AG04450 (cell line): ENCODE results near the gene SLC9A1. TPM values are rescaled to one million over a fixed set of nuclear protein-coding genes. Genes with fewer than 3 reads are reported as not detected.

ENCODE experiments used
- CTCF ChIA-PET: fragments of 300-600, 350-600 bp; formaldehyde crosslinking; extraction: SDS; loops from one replicate; lab custom pipeline; 2022; ENCODE audit warnings: antibody characterized with exemption, inconsistent platforms; lab: Charles Lee
- POLR2A ChIA-PET: fragments of 350-600 bp; formaldehyde crosslinking; extraction: SDS; loops from one replicate; lab custom pipeline; 2021; ENCODE audit warnings: antibody characterized with exemption, inconsistent platforms; lab: Yijun Ruan, JAX
- DNase-seq: peaks from one replicate; pipeline ENCODE4 v3.0.0-alpha.2; 2011; ENCODE audit warnings: low read depth, low spot score
- H3K27ac ChIP-seq: one replicate; pipeline ENCODE4 v1.5.1; 2012; ENCODE audit warnings: low read depth, low read length, control low read depth
- H3K27me3 ChIP-seq: one replicate; pipeline ENCODE4 v1.6.0; 2012; ENCODE audit warnings: low read length; ENCODE audit not compliant: control insufficient read depth, insufficient read depth
- H3K4me3 ChIP-seq: 2 replicates; pipeline ENCODE4 v1.5.1; 2011; ENCODE audit warnings: mild to moderate bottlenecking, low read depth, low read length, control low read depth
- H3K9me3 ChIP-seq: 2 replicates; pipeline ENCODE4 v1.5.1; 2012; ENCODE audit warnings: low read length; ENCODE audit not compliant: control insufficient read depth, insufficient read depth
- polyA plus RNA-seq: library from polyadenylated mRNA; depleted of rRNA; stranded (reverse); fragments of >200 nt; gene quantifications from 2 replicates; pipeline ENCODE4 v1.2.3, GENCODE V29; 2011
- TF ChIP-seq, protein P1 (sequence below): IDR thresholded peaks from 2 replicates; pipeline ENCODE4 v1.5.1; 2011; ENCODE audit warnings: low read depth, low read length, control low read depth, inconsistent platforms

The SLC9A1 gene
- polyA plus RNA-seq, 1 experiment = 10.8 TPM

DNA sequence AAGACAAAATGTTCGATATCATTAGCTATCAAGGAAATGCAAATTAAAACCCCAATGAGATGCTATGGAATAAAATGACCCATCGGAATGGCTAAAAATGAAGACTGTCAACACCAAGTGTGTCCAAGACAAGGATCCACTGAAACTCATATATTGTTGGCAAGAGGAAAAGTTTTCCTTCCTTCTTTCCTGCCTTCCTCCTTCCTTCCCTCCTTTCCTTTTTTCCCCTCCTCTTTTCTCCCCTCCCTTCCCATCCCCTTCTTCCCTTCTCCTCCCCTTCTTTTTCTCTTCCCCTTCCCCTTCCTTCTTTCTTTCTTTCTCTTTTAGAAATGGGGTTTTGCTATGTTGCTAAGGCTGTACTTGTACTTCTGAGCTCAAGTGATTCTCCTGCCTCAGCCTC, 78.1 kb downstream of the SLC9A1 start:
- ChIA-PET POLR2A (interaction anchor here (0.6 kb wide), 1 partner anchor 10 kb away, joined by 3 read pairs; no protein-coding TSS in a partner anchor), CTCF (interaction anchor here (0.7 to 2.2 kb wide), 2 partner anchors 33 to 182 kb away, joined by 5 to 7 read pairs; no protein-coding TSS in a partner anchor)
- Histone ChIP-seq H3K9me3 (no peaks in the 10 kb centered on the region), H3K27ac (no peak overlapping the region), H3K4me3 (no peak overlapping the region), H3K27me3 (peaks cover 8% of the 10 kb centered on the region)
- DNase-seq = no peak
- TF ChIP-seq, protein P1, sequence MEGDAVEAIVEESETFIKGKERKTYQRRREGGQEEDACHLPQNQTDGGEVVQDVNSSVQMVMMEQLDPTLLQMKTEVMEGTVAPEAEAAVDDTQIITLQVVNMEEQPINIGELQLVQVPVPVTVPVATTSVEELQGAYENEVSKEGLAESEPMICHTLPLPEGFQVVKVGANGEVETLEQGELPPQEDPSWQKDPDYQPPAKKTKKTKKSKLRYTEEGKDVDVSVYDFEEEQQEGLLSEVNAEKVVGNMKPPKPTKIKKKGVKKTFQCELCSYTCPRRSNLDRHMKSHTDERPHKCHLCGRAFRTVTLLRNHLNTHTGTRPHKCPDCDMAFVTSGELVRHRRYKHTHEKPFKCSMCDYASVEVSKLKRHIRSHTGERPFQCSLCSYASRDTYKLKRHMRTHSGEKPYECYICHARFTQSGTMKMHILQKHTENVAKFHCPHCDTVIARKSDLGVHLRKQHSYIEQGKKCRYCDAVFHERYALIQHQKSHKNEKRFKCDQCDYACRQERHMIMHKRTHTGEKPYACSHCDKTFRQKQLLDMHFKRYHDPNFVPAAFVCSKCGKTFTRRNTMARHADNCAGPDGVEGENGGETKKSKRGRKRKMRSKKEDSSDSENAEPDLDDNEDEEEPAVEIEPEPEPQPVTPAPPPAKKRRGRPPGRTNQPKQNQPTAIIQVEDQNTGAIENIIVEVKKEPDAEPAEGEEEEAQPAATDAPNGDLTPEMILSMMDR = no peak

DNA sequence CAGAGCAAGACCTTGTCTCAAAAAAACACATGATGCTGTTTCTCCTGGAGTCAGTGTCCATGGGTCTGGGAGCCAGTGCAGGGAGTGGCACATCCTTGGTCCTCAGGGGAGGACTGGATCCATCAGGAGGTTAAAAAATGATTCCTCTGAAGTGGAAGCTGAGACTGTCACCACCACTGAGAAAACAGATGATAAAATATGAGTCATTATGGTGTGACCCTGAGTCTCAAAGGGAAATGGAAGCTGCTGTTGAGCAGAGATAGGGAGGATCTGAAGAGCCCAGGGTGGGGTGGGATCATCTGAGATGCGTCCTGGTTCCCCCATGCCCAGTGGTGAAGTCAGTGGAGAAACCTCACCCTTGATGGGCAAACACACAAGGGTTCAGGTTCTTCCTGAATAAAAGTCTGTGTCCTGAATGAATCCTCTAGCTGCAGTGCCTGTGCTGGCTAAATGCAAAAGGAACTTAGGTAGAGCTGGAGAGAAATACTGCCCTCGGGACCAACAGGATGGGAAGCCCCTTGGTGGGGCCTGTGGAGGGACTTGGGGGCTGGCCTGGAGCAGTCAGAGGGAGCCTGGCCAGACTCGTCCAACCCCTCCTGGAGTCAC, 80.6 kb downstream of the SLC9A1 start:
- Histone ChIP-seq H3K27me3 (peaks cover 12% of the 10 kb centered on the region), H3K27ac (no peak overlapping the region), H3K9me3 (no peaks in the 10 kb centered on the region), H3K4me3 (no peak overlapping the region)
- ChIA-PET POLR2A (no interaction called here), CTCF (no interaction called here)
- no peak for DNase-seq
- TF ChIP-seq, protein P1 = no peak

DNA sequence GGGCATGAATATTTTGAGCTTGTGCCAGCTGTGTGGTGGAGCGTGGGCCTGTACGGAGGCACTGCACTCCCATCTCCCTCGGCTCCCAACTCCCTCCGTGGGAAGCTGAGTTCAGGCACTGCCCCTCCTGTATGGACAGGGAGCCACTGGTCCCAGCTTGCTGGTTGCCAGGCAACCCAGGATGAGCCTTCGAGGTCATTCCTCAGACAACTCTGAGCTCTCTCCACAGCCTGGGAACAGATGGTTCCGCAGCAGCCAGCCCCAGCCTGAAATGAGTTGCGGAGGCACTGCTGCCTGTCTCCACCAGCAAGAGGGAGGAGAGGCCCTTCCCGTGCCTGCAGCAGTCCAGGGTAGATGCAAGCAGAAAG, 83.9 kb downstream of the SLC9A1 start:
- DNase-seq = no peak
- Histone ChIP-seq H3K4me3 (no peak overlapping the region), H3K27ac (no peak overlapping the region), H3K9me3 (no peaks in the 10 kb centered on the region; the same call in 1 of the 2 replicates), H3K27me3 (peaks cover 18% of the 10 kb centered on the region)
- POLR2A ChIA-PET = interaction anchor here (0.5 kb wide), 1 partner anchor 294 kb away, joined by 3 read pairs; no protein-coding TSS in a partner anchor
- CTCF ChIA-PET = interaction anchor here (0.9 to 2.4 kb wide), 5 partner anchors 25 to 39 kb away, joined by 3 to 16 read pairs (median 4); no protein-coding TSS in a partner anchor
- TF ChIP-seq, protein P1 = no peak

DNA sequence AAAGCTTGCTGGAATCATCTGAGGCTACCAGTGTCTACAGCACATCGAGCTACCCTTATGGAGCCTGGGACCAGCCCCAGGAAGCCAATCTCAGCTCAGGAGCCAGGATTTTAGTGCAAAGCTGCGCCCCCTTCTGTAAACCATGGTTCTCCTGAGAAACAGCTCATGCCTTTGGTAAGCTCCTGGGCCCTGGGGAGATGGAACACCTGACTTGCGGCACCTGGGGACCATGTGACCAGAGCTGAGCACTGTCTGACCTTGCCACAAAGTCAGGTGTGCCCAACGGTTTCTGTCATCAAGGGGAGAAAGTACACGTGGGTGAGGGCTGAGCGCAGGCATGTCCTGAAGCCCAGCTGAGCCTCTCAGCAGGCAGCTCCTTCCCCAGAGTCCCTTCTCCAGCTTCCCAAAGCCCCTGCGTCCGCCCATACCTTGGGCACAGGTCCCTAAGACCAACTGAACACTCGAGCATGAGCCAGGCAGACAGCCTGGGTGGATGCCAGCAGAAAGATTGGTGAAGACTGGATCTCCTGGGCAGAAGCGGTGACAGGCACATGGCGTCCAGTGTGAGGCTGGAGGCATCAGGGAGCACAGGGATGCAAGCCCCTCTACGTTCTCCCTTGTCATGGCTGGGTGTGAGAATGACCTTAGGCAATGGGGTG, 84.4 kb downstream of the SLC9A1 start:
- POLR2A ChIA-PET = no interaction called here
- H3K27ac ChIP-seq = no peak overlapping the region

More for the DNA sequence above, 84.4 kb downstream of the SLC9A1 start:
- TF ChIP-seq, protein P1 = no peak
- CTCF ChIA-PET = interaction anchor here (0.9 to 2.4 kb wide), 6 partner anchors 24 to 39 kb away, joined by 3 to 16 read pairs (median 4); no protein-coding TSS in a partner anchor
- Histone ChIP-seq H3K27me3 (peaks cover 18% of the 10 kb centered on the region), H3K9me3 (no peaks in the 10 kb centered on the region; the same call in 1 of the 2 replicates), H3K4me3 (no peak overlapping the region)
- DNase-seq = no peak
